HG03060 (cell line): ENCODE measurements around the gene HOXA10.

Experiments used
- ATAC-seq: cut with Tn5 transposase; IDR thresholded peaks from one replicate; pipeline ENCODE4 v1.9.1; 2021; ENCODE audit warnings: low read depth, moderate number of reproducible peaks; ENCODE audit not compliant: unreplicated experiment

HOXA10 gene

GRCh38 chr7:27133409-27134231 lies 40.5 kb downstream of the HOXA10 start:
- ATAC-seq = no peak

GRCh38 chr7:27132978-27133377 lies 41.1 kb downstream of the HOXA10 start:
- ATAC-seq = no peak

- ATAC-seq = no peak
Measured at GRCh38 chr7:27132214-27132613, 41.9 kb downstream of the HOXA10 start.

- no peak for ATAC-seq
Measured at GRCh38 chr7:27131390-27131819, 42.7 kb downstream of the HOXA10 start.

GRCh38 chr7:27130540-27131389 lies 43.4 kb downstream of the HOXA10 start, which contains the start of gene HOXA4:
TSS of gene HOXA4 (minus strand) at chr7:27130757. CDS start at chr7:27130733, 24 bp downstream.
- no peak for ATAC-seq

- no peak for ATAC-seq
Measured at GRCh38 chr7:27129729-27130539, 44.2 kb downstream of the HOXA10 start.

GRCh38 chr7:27128776-27129728 lies 45.1 kb downstream of the HOXA10 start:
- no peak for ATAC-seq

GRCh38 chr7:27128034-27128433 lies 46.1 kb downstream of the HOXA10 start:
- ATAC-seq = no peak

- no peak for ATAC-seq
Measured at GRCh38 chr7:27126596-27127327, 47.4 kb downstream of the HOXA10 start.

GRCh38 chr7:27125986-27126394 lies 48.1 kb downstream of the HOXA10 start:
- ATAC-seq = no peak

- ATAC-seq = no peak
Measured at GRCh38 chr7:27124902-27125689, 49.0 kb downstream of the HOXA10 start.

- ATAC-seq = no peak
Measured at GRCh38 chr7:27124096-27124901, 49.8 kb downstream of the HOXA10 start.

- no peak for ATAC-seq
Measured at GRCh38 chr7:27123477-27124053, 50.6 kb downstream of the HOXA10 start.

- ATAC-seq = no peak
Measured at GRCh38 chr7:27123007-27123476, 51.1 kb downstream of the HOXA10 start.

- no peak for ATAC-seq
Measured at GRCh38 chr7:27122077-27122910, 51.8 kb downstream of the HOXA10 start.

GRCh38 chr7:27121684-27122076 lies 52.4 kb downstream of the HOXA10 start:
- no peak for ATAC-seq
